Measurements from ENCODE around the gene RIN1. TPM values are rescaled to one million over a fixed set of nuclear protein-coding genes. Genes with fewer than 3 reads are reported as not detected.
"Not testable (repeated sequence)": the region's sequence is repeated elsewhere in the genome, so short reads cannot be mapped to it uniquely, and the experiment has no call there.

RIN1 gene
- total RNA-seq, 2 donors from 2014 or later: 12.8 to 16.9 TPM

- no peak for TF ChIP-seq POLR2AphosphoS5 (IDR thresholded peaks at IDR 0.05)
- no peak for TF ChIP-seq POLR2A (IDR thresholded peaks at IDR 0.05)
- TF ChIP-seq, protein P1, sequence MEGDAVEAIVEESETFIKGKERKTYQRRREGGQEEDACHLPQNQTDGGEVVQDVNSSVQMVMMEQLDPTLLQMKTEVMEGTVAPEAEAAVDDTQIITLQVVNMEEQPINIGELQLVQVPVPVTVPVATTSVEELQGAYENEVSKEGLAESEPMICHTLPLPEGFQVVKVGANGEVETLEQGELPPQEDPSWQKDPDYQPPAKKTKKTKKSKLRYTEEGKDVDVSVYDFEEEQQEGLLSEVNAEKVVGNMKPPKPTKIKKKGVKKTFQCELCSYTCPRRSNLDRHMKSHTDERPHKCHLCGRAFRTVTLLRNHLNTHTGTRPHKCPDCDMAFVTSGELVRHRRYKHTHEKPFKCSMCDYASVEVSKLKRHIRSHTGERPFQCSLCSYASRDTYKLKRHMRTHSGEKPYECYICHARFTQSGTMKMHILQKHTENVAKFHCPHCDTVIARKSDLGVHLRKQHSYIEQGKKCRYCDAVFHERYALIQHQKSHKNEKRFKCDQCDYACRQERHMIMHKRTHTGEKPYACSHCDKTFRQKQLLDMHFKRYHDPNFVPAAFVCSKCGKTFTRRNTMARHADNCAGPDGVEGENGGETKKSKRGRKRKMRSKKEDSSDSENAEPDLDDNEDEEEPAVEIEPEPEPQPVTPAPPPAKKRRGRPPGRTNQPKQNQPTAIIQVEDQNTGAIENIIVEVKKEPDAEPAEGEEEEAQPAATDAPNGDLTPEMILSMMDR (IDR thresholded peaks at IDR 0.05): no peak
- Histone ChIP-seq H3K4me1 (replicated peaks) (no peaks in the 10 kb centered on the region), H3K4me3 (peak overlapping the region; percentile 34 to 43), H3K27me3 (replicated peaks; ENCODE audit: insufficient read depth) (no peaks in the 10 kb centered on the region), H3K36me3 (no peaks in the 10 kb centered on the region), H3K27ac (peak overlapping the region; percentile 82 to 87), H3K9me3 (no peaks in the 10 kb centered on the region)
- 33% methylated on average over 37 of the region's 38 CpGs for WGBS
- DNase-seq (ENCODE audit: low spot score): no peak
- intact Hi-C loops (cut with DNase I): loop anchor here (2.0 kb wide), 1 partner anchor 15 kb away; no protein-coding TSS in a partner anchor
These were observed 22.7 kb downstream of the RIN1 start for GRCh38 chr11:66313321-66314185.

DNA sequence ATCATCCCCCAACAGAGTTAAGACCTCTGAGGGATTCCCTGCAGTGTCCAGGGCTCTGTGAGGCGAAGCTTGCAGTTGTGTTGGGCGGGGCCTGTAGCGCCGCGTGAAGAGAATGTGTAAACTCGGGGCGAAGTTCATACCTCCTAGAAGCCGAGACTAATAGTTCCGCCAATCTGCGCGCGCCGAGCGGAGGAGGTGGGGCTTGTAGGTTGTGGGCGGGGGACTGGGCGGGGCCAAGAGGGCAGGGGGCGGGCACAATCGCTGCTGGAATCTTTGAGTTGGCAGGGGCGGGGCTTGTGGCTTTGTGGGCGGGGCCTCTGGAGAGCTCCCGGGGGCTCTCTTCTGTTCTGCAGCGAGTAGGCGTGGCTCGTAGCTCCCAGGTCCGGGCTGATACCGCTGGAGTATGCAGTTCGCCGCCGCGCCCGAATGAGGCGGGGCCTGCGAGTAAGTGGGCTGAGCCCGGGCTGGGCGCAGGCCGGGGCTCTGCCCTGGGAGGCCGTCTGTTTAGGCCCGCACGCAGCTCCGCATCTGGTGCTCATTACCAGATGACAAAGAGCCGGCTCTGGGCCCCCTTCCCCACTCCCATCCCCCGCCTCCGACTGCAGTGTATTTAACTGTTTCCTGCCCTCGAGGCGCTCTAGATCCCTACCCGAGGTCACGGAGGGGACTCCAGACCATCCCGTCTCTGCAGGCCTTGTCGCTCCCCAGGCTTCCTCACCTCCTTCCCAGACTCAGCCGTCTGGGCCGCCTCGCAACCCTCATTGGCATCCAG lies 23.5 kb downstream of the RIN1 start:
- Histone ChIP-seq H3K36me3 (no peaks in the 10 kb centered on the region), H3K4me1 (replicated peaks) (no peaks in the 10 kb centered on the region), H3K27me3 (replicated peaks; ENCODE audit: insufficient read depth) (no peaks in the 10 kb centered on the region), H3K9me3 (no peaks in the 10 kb centered on the region), H3K27ac (peak overlapping the region; percentile 82 to 87), H3K4me3 (peak overlapping the region; percentile 34 to 43)
- DNase-seq (ENCODE audit: low spot score): peak; percentile 97
- WGBS: under 1% methylated on average over 44 of the region's 52 CpGs
- TF ChIP-seq POLR2A (IDR thresholded peaks at IDR 0.05) (peak; percentile 56), POLR2AphosphoS5 (IDR thresholded peaks at IDR 0.05) (peak; percentile 70)
- TF ChIP-seq, protein P1 (IDR thresholded peaks at IDR 0.05): no peak
- intact Hi-C loops (cut with DNase I): loop anchor here (2.0 kb wide), 1 partner anchor 16 kb away; no protein-coding TSS in a partner anchor

GRCh38 chr11:66311965-66312548 lies 24.2 kb downstream of the RIN1 start:
- no peaks in the 10 kb centered on the region for H3K9me3 ChIP-seq
- under 1% methylated on average over 43 of the region's 44 CpGs for WGBS
- DNase-seq (ENCODE audit: low spot score): peak; percentile 95
- intact Hi-C loops (cut with DNase I): loop anchor here (2.0 kb wide), 2 partner anchors 17 to 77 kb away; no protein-coding TSS in a partner anchor
- H3K4me3 ChIP-seq: peak overlapping the region; percentile 34 to 43
- H3K4me1 ChIP-seq (replicated peaks): no peaks in the 10 kb centered on the region
- H3K27me3 ChIP-seq (replicated peaks; ENCODE audit: insufficient read depth): no peaks in the 10 kb centered on the region
- no peaks in the 10 kb centered on the region for H3K36me3 ChIP-seq
- peak overlapping the region; percentile 82 to 87 for H3K27ac ChIP-seq
- TF ChIP-seq POLR2A (IDR thresholded peaks at IDR 0.05) (peak; percentile 39), POLR2AphosphoS5 (IDR thresholded peaks at IDR 0.05) (peak; percentile 86)
- TF ChIP-seq, protein P1 (IDR thresholded peaks at IDR 0.05): peak; percentile 63 to 96 (median 90)

DNA sequence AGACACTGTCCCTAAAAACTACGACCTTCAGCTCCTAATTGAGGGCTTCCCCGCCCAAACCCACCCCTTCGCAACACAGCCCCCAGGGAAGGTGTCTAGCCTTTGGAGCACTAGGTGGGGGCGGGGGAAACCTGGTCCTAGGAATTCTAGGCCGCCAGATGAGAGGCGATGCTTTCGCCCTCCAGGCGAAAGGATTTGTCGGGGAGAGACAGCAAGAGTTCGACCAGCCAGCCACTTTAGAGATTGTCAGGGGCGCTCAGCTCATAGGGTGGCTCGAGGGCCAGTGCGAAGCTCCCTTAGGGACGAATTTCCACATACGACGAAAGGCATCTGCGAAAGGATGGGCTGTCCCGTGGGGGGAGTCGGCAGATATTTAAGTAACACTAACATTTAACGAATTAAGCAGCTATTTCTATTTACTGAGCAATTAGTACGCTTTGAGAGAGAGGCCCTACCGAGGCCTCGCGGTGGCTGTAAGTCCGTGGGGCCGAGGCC lies 24.7 kb downstream of the RIN1 start:
- Histone ChIP-seq H3K4me1 (replicated peaks) (no peaks in the 10 kb centered on the region), H3K27me3 (replicated peaks; ENCODE audit: insufficient read depth) (no peaks in the 10 kb centered on the region), H3K9me3 (no peaks in the 10 kb centered on the region), H3K36me3 (no peaks in the 10 kb centered on the region), H3K4me3 (peak overlapping the region; percentile 34 to 43), H3K27ac (peak overlapping the region; percentile 82 to 87)
- no peak for DNase-seq (ENCODE audit: low spot score)
- WGBS: 24% methylated on average over 26 of the region's 26 CpGs
- intact Hi-C loops (cut with DNase I): loop anchor here (2.0 kb wide), 1 partner anchor 77 kb away; no protein-coding TSS in a partner anchor
- TF ChIP-seq POLR2A (IDR thresholded peaks at IDR 0.05) (no peak), POLR2AphosphoS5 (IDR thresholded peaks at IDR 0.05) (no peak)
- TF ChIP-seq, protein P1 (IDR thresholded peaks at IDR 0.05): no peak

GRCh38 chr11:66310803-66311440 lies 25.3 kb downstream of the RIN1 start:
- not testable (repeated sequence) for H3K27me3 ChIP-seq (replicated peaks; ENCODE audit: insufficient read depth); H3K4me3 ChIP-seq; H3K9me3 ChIP-seq; H3K36me3 ChIP-seq; H3K4me1 ChIP-seq (replicated peaks); DNase-seq (ENCODE audit: low spot score)
- 87% methylated on average over 18 of the region's 18 CpGs for WGBS
- intact Hi-C loops (cut with DNase I): loop anchor here (2.0 kb wide), 1 partner anchor 78 kb away; no protein-coding TSS in a partner anchor
- H3K27ac ChIP-seq: peak overlapping the region in 1 of 2 donors; percentile 82

Data from prostate gland (tissue), 2 donors.